GM12878 (cell line): ENCODE measurements around the gene CTNNA3. TPM values are rescaled to one million over a fixed set of nuclear protein-coding genes. Genes with fewer than 3 reads are reported as not detected.

Experiments
- ATAC-seq: fragments of 200-7000 bp; cut with Tn5 transposase; 3 replicates; pipeline ENCODE4 v1.9.1; 2020; ENCODE audit warnings: mild to moderate bottlenecking, moderate library complexity
- BruUV-seq: library from RNA; stranded (reverse); fragments of 400-500 nt; replicated peaks from 2 replicates; lab custom pipeline; 2021; lab: Mats Ljungman, UMichigan
- CTCF ChIA-PET: fragments of 300-600 bp; sonication (Branson Sonifier 250); formaldehyde crosslinking; extraction: SDS; loops from one replicate; lab custom pipeline; 2021; ENCODE audit warnings: inconsistent platforms; lab: Yijun Ruan, JAX
- POLR2A ChIA-PET: fragments of 350-600 bp; formaldehyde crosslinking; extraction: SDS; loops from one replicate; lab custom pipeline; 2021; ENCODE audit warnings: inconsistent platforms; lab: Charles Lee
- RAD21 ChIA-PET: fragments of 300-600 bp; sonication (Branson Sonifier 250); formaldehyde crosslinking; loops from one replicate; lab custom pipeline; 2023; ENCODE audit warnings: antibody characterized with exemption; ENCODE audit not compliant: unreplicated experiment; lab: Charles Lee
- SMC1A ChIA-PET: fragments of 300-600 bp; sonication (Branson Sonifier 250); formaldehyde crosslinking; loops from one replicate; lab custom pipeline; 2023; ENCODE audit not compliant: unreplicated experiment, uncharacterized antibody; lab: Charles Lee
- DNase-seq: peaks from one replicate; pipeline ENCODE4 v3.0.0-alpha.2; 2011; ENCODE audit warnings: low read depth, low spot score
- FAIRE-seq: peaks from 3 replicates; lab custom pipeline; 2011; peaks lifted over from hg19 to GRCh38; lab: Jason Lieb, UNC
- H2AFZ ChIP-seq: 2 replicates; pipeline ENCODE4 v1.6.0; 2011; ENCODE audit warnings: low read depth, low read length, control low read depth; ENCODE audit not compliant: control insufficient read depth
- H3K27ac ChIP-seq: 2 replicates; pipeline ENCODE4 v1.5.1; 2011; ENCODE audit warnings: control low read depth; ENCODE audit not compliant: control insufficient read depth, insufficient read depth
- H3K27me3 ChIP-seq, 2 experiments: replicated peaks in 1 of 2; 2 replicates each; pipeline versions ENCODE4 v1.6.0 to v1.6.1; 2011; ENCODE audit warnings: low read length in 1 of 2; ENCODE audit not compliant: control insufficient read depth in 2 of 2, insufficient read depth in 2 of 2
- H3K36me3 ChIP-seq, 2 experiments: 2 replicates each; pipeline ENCODE4 v1.5.1; 2011; ENCODE audit warnings: low read length in 1 of 2; ENCODE audit not compliant: control insufficient read depth in 2 of 2, insufficient read depth in 2 of 2
- H3K4me1 ChIP-seq: 2 replicates; pipeline ENCODE4 v1.6.1; 2011; ENCODE audit warnings: mild to moderate bottlenecking, low read length, moderate library complexity, mixed read lengths; ENCODE audit not compliant: control insufficient read depth, insufficient read depth
- H3K4me2 ChIP-seq: 2 replicates; pipeline ENCODE4 v1.6.0; 2011; ENCODE audit warnings: control low read depth; ENCODE audit not compliant: control insufficient read depth, insufficient read depth
- H3K4me3 ChIP-seq: fragments of 200-600 bp; sonication (generic); 2 replicates; pipeline ENCODE4 v1.5.1; 2016
- H3K79me2 ChIP-seq: 2 replicates; pipeline ENCODE4 v1.6.0; 2011; ENCODE audit warnings: low read length; ENCODE audit not compliant: control insufficient read depth, insufficient read depth
- H3K9ac ChIP-seq: 2 replicates; pipeline ENCODE4 v1.8.0; 2011; ENCODE audit warnings: low read length, control low read depth, mixed read lengths; ENCODE audit not compliant: control insufficient read depth, insufficient read depth
- H3K9me3 ChIP-seq: replicated peaks from 3 replicates; pipeline ENCODE4 v1.5.1; 2011; ENCODE audit warnings: mild to moderate bottlenecking, low read length; ENCODE audit not compliant: control insufficient read depth, insufficient read depth
- H4K20me1 ChIP-seq: 2 replicates; pipeline ENCODE4 v1.6.0; 2011; ENCODE audit not compliant: control insufficient read depth, insufficient read depth
- FOXK2 ChIP-seq: fragments of 450-650 bp; IDR thresholded peaks from 2 replicates; pipeline ENCODE4 v1.6.1; 2017; ENCODE audit warnings: mild to moderate bottlenecking, moderate library complexity
- SMARCA5 ChIP-seq: fragments of 450-650 bp; IDR thresholded peaks from 2 replicates; pipeline ENCODE4 v1.6.1; 2017; ENCODE audit warnings: mild to moderate bottlenecking
- WGBS: methylation state at CpG from one replicate; pipeline ENCODE4 v1.1.6; 2016; ENCODE audit warnings: low lambda C conversion rate; ENCODE audit not compliant: insufficient replicate concordance, insufficient coverage; ENCODE audit errors: missing lambda C conversion rate; 5-methylcytosine and 5-hydroxymethylcytosine counted together
- in situ Hi-C: fragments of 300-500 bp; cut with MboI; formaldehyde crosslinking; loops from 9 replicates; pipeline ENCODE4 v1.14.3; 2018; ENCODE audit warnings: mixed read lengths
- intact Hi-C: fragments of 100-400 bp; cut with micrococcal nuclease; formaldehyde crosslinking; loops from one replicate; pipeline ENCODE4 v1.14.2; 2022; ENCODE audit not compliant: unreplicated experiment
- polyA plus RNA-seq, 11 experiments: library from polyadenylated mRNA; depleted of rRNA in 4 of 11; unstranded in 6 of 11; stranded (reverse) in 5 of 11; fragments of >200 nt; fragmentation: Nextera tagmentation in 4 of 11; fragmentation: Illumina TruSeq in 1 of 11; extraction: Ambion mirVana in 4 of 11; extraction: Trizol in 1 of 11; gene quantifications; 1 replicate in 1 of 11; 2 replicates in 10 of 11; pipeline versions ENCODE4 v1.2.1 to v1.2.3, GENCODE V29; 2011 to 2016; ENCODE audit warnings: inconsistent platforms in 2 of 11, missing spikeins in 2 of 11, low read depth in 1 of 11
- total RNA-seq, 4 experiments: library from RNA; depleted of rRNA in 3 of 4; stranded (reverse); fragments of >200 nt in 3 of 4; fragmentation: Illumina TruSeq in 1 of 4; extraction: Trizol in 1 of 4; gene quantifications; 2 replicates each; pipeline versions ENCODE4 v1.2.1 to v1.2.3, GENCODE V29; 2013 to 2021
- TF ChIP-seq, protein P1 (sequence below): fragments of 450-650 bp; IDR thresholded peaks from 2 replicates; pipeline ENCODE4 v1.6.1; 2014; ENCODE audit warnings: mild to moderate bottlenecking
- TF ChIP-seq, protein P2 (sequence below), 3 experiments: IDR thresholded peaks in 2 of 3; conservative IDR thresholded peaks in 1 of 3; 2 replicates each; pipeline ENCODE4 v1.5.1; 2011; ENCODE audit warnings: low read depth in 3 of 3, low read length in 3 of 3, mild to moderate bottlenecking in 3 of 3, control low read depth in 2 of 3, moderate library complexity in 2 of 3, inconsistent platforms in 1 of 3, mixed read lengths in 1 of 3; ENCODE audit not compliant: control insufficient read depth in 2 of 3, insufficient read depth in 1 of 3; ENCODE audit errors: extremely low read depth in 1 of 3

Gene CTNNA3
- total and polyA plus RNA-seq, 10 of the 15 experiments (the other 5 are each of a cell fraction or from before 2014, with no cell fraction given), result under 0.01 to 4.5 (median 0.22) TPM; not detected in 2

DNA sequence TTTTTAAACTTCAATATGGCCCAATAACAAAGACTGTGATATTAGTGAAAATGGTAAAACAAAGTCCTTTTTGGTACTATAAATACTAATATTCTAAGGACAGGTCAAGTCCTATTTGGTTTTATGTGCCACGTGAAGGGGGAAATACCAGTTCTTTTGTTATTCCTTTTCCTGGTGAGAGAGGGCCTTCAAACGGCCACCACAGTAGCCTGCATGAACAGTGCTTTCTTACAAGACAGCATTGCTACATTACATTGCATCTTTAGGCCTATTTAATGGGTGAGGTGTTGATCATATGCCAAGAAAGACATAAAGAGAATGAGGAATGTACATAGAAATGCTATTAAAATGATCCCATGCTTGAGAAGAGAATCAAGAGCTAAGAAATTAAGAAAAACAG lies 555.4 kb downstream of the CTNNA3 start:
- FAIRE-seq (no peak), ATAC-seq (no peak), DNase-seq (no peak)
- ChIA-PET POLR2A (interaction anchor here (1.2 kb wide), 1 partner anchor 12 kb away, joined by 3 read pairs; no protein-coding TSS in a partner anchor), CTCF (no interaction called here), RAD21 (interaction anchor here (0.6 kb wide), 1 partner anchor 308 kb away, joined by 3 read pairs; no protein-coding TSS in a partner anchor), SMC1A (interaction anchor here (1.0 to 1.4 kb wide), 4 partner anchors 16 to 639 kb away, joined by 3 to 5 read pairs (median 4); no protein-coding TSS in a partner anchor)
- no TSS peak for BruUV-seq
- no peak for TF ChIP-seq FOXK2
- TF ChIP-seq, protein P1, sequence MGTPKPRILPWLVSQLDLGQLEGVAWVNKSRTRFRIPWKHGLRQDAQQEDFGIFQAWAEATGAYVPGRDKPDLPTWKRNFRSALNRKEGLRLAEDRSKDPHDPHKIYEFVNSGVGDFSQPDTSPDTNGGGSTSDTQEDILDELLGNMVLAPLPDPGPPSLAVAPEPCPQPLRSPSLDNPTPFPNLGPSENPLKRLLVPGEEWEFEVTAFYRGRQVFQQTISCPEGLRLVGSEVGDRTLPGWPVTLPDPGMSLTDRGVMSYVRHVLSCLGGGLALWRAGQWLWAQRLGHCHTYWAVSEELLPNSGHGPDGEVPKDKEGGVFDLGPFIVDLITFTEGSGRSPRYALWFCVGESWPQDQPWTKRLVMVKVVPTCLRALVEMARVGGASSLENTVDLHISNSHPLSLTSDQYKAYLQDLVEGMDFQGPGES, result no peak
- no peak for TF ChIP-seq SMARCA5
- TF ChIP-seq, protein P2, sequence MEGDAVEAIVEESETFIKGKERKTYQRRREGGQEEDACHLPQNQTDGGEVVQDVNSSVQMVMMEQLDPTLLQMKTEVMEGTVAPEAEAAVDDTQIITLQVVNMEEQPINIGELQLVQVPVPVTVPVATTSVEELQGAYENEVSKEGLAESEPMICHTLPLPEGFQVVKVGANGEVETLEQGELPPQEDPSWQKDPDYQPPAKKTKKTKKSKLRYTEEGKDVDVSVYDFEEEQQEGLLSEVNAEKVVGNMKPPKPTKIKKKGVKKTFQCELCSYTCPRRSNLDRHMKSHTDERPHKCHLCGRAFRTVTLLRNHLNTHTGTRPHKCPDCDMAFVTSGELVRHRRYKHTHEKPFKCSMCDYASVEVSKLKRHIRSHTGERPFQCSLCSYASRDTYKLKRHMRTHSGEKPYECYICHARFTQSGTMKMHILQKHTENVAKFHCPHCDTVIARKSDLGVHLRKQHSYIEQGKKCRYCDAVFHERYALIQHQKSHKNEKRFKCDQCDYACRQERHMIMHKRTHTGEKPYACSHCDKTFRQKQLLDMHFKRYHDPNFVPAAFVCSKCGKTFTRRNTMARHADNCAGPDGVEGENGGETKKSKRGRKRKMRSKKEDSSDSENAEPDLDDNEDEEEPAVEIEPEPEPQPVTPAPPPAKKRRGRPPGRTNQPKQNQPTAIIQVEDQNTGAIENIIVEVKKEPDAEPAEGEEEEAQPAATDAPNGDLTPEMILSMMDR (IDR thresholded peaks at IDR 0.05 in 2 of 3, conservative IDR thresholded peaks at IDR 0.05 in 1 of 3; ENCODE audit: control insufficient read depth in 2 of 3, extremely low read depth in 1 of 3, insufficient read depth in 1 of 3, low read depth in 3 of 3, low read length in 3 of 3), result no peak
- no peaks in the 10 kb centered on the region for H3K4me1 ChIP-seq
- no peaks in the 10 kb centered on the region for H4K20me1 ChIP-seq
- H2AFZ ChIP-seq, result no peak overlapping the region
- H3K9me3 ChIP-seq, result no peaks in the 10 kb centered on the region
- intact Hi-C loops (no loop called here), in situ Hi-C loops (no loop called here)
- H3K27me3 ChIP-seq, result no peaks in the 10 kb centered on the region
- H3K27ac ChIP-seq, result no peak overlapping the region
- WGBS, result 7% methylated on average over 2 of the region's 2 CpGs
- H3K4me2 ChIP-seq, result no peak overlapping the region
- H3K9ac ChIP-seq, result no peak overlapping the region
- H3K36me3 ChIP-seq, result no peaks in the 10 kb centered on the region
- no peak overlapping the region for H3K4me3 ChIP-seq
- H3K79me2 ChIP-seq, result no peaks in the 10 kb centered on the region
